GM12874 (cell line): ENCODE data around the gene BTC.

ENCODE experiments used
- CTCF ChIP-seq: IDR thresholded peaks from 2 replicates; pipeline ENCODE4 v1.5.1; 2011; ENCODE audit warnings: low read depth, mild to moderate bottlenecking, control low read depth, low read length, moderate library complexity; ENCODE audit not compliant: insufficient read depth

BTC gene

GRCh38 chr4:74794382-74795010 lies at the start of gene BTC:
BTC (minus strand) TSS chr4:74794523; CDS start chr4:74794325, 198 bp downstream.
- TF ChIP-seq CTCF = peak; percentile 35; the same call in 1 of the 2 replicates

GRCh38 chr4:74840936-74841509 lies 46.7 kb upstream of the BTC start:
- no peak for TF ChIP-seq CTCF

- no peak for TF ChIP-seq CTCF
These were observed 44.5 kb upstream of the BTC start for GRCh38 chr4:74838746-74839370.

GRCh38 chr4:74830928-74831327 lies 36.6 kb upstream of the BTC start:
- TF ChIP-seq CTCF = no peak

GRCh38 chr4:74823194-74823593 lies 28.9 kb upstream of the BTC start:
- TF ChIP-seq CTCF = no peak

GRCh38 chr4:74822603-74823002 lies 28.3 kb upstream of the BTC start:
- no peak for TF ChIP-seq CTCF

GRCh38 chr4:74821541-74821940 lies 27.2 kb upstream of the BTC start:
- no peak for TF ChIP-seq CTCF
